ENCODE results near the gene B4GAT1. TPM values are rescaled to one million over a fixed set of nuclear protein-coding genes. Genes with fewer than 3 reads are reported as not detected.

The B4GAT1 gene
- polyA plus RNA-seq, 3 donors: 0.75 to 1.7 (median 1.7) TPM

DNA sequence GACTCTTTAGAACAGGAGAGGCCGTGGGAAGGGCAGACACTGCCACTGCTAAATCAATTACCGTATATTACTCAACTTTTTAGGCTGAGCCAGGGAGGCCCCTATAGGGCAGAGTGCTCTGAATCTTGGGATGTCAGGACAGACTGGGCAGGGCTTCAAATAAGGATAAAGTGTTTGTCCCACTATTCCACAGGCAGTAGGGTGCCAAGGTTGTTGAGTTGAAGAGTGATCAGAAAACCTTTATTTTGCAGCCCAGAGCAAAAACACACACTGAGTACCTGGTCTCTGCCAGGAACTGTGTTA is 1.6 kb upstream of the B4GAT1 start:
- Histone ChIP-seq H3K27me3 (ENCODE audit: control insufficient read depth in 2 of 2, insufficient read depth in 2 of 2, low read length in 2 of 2) (peaks cover 0 to 9% of the 10 kb centered on the region in 2 donors), H3K4me3 (replicated peaks in 1 of 3; ENCODE audit: low read depth in 2 of 3, low read length in 3 of 3) (no peak overlapping the region), H4K20me1 (ENCODE audit: insufficient read depth, low read length) (peaks cover 5% of the 10 kb centered on the region), H3K27ac (ENCODE audit: low read depth in 1 of 2, low read length in 2 of 2) (no peak overlapping the region), H3K9ac (ENCODE audit: insufficient read depth, low read length, poor library complexity, severe bottlenecking) (no peak overlapping the region), H3K9me3 (replicated peaks in 1 of 2; ENCODE audit: control insufficient read depth in 1 of 2, insufficient read depth in 1 of 2, low read length in 2 of 2) (no peaks in the 10 kb centered on the region), H3K4me1 (ENCODE audit: control insufficient read depth in 1 of 2, insufficient read depth in 2 of 2, low read length in 2 of 2) (peaks cover 27 to 28% of the 10 kb centered on the region in 2 donors), H3K36me3 (replicated peaks in 1 of 2; ENCODE audit: control insufficient read depth in 1 of 2, insufficient read depth in 2 of 2, low read length in 2 of 2) (no peaks in the 10 kb centered on the region), H3K79me2 (ENCODE audit: insufficient read depth, low read length) (peaks cover 8% of the 10 kb centered on the region), H3K4me2 (replicated peaks; ENCODE audit: extremely low read depth, low read length, poor library complexity, severe bottlenecking) (no peak overlapping the region), H2AFZ (ENCODE audit: insufficient read depth, low read depth, low read length, poor library complexity, severe bottlenecking) (no peak overlapping the region)
- Mint-ChIP-seq H3K9me3 (no peaks in the 10 kb centered on the region), H3K27ac (no peak overlapping the region), H3K36me3 (no peaks in the 10 kb centered on the region), H3K4me1 (peaks cover 22% of the 10 kb centered on the region), H3K27me3 (ENCODE audit: low read depth in 3 of 3) (peaks cover 5 to 22% (median 11%) of the 10 kb centered on the region in 3 donors), H3K4me3 (no peak overlapping the region)
- intact Hi-C loops (cut with micrococcal nuclease): no loop called here
- DNase-seq: no peak
- no CpG with 5 or more reads among the region's 2 CpGs for WGBS (ENCODE audit: insufficient coverage)
- TF ChIP-seq, protein P1, sequence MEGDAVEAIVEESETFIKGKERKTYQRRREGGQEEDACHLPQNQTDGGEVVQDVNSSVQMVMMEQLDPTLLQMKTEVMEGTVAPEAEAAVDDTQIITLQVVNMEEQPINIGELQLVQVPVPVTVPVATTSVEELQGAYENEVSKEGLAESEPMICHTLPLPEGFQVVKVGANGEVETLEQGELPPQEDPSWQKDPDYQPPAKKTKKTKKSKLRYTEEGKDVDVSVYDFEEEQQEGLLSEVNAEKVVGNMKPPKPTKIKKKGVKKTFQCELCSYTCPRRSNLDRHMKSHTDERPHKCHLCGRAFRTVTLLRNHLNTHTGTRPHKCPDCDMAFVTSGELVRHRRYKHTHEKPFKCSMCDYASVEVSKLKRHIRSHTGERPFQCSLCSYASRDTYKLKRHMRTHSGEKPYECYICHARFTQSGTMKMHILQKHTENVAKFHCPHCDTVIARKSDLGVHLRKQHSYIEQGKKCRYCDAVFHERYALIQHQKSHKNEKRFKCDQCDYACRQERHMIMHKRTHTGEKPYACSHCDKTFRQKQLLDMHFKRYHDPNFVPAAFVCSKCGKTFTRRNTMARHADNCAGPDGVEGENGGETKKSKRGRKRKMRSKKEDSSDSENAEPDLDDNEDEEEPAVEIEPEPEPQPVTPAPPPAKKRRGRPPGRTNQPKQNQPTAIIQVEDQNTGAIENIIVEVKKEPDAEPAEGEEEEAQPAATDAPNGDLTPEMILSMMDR (IDR thresholded peaks at IDR 0.05): no peak

DNA sequence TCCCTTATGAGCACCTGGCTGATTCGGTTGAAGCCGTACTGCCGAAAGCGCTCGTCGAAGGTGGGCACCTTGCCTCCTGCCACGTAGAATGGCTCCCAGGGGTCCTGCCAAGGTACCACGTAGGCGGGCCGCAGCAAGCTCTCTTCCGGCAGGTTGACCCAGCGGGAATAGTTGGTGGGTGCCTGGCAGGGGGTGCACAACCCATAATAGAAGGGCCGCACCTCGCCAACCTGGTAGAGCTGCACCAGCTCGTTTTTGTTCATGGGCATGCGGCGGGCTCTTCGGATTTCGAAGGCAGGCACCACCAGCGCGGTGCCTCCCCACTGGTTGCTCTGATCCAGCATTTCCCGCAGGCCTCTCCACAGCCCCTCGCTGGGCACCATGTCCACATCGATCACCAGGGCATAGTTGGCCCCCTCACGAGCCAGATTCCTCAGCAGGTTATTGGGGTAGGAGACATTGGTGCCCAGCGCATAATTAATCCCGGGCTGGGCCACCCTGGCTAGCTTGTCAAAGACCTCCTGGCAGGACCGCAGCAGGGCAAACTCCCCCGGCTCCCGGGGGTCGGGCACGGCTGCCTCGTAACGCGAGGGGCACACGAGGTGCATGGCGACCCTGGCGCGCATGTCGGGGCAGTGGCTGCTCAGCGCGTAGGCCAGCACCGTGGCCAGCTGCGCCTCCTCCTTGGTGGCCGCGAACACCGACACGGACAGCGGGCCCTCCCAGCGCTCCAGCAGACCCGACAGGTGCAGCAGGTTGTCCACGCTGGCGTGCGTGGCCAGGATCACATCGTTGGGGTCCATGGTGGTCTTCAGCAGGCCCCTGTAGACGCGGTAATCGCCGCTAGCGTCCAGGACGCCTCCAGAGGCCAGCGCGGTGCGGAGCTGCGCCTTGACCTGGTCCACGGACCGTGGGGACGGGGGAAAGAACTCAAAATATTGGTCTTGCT is 679 bp downstream of the B4GAT1 start:
- H3K27me3 ChIP-seq (ENCODE audit: control insufficient read depth in 2 of 2, insufficient read depth in 2 of 2, low read length in 2 of 2): peaks cover 0 to 9% of the 10 kb centered on the region in 2 donors
- no peak for DNase-seq
- TF ChIP-seq, protein P1 (IDR thresholded peaks at IDR 0.05): no peak
- peaks cover 14 to 16% of the 10 kb centered on the region in 2 donors for H3K36me3 Mint-ChIP-seq
- H3K27ac Mint-ChIP-seq: peak overlapping the region in 2 of 7 donors; percentile 20 to 62
- 32% methylated on average over 68 of the region's 68 CpGs for WGBS (ENCODE audit: insufficient coverage)
- H3K4me1 ChIP-seq (ENCODE audit: control insufficient read depth in 1 of 2, insufficient read depth in 2 of 2, low read length in 2 of 2): peaks cover 34 to 41% of the 10 kb centered on the region in 2 donors
- H3K36me3 ChIP-seq (replicated peaks in 1 of 2; ENCODE audit: control insufficient read depth in 1 of 2, insufficient read depth in 2 of 2, low read length in 2 of 2): peaks cover 5 to 20% of the 10 kb centered on the region in 2 donors
- H3K4me3 ChIP-seq (replicated peaks in 1 of 3; ENCODE audit: low read depth in 2 of 3, low read length in 3 of 3): peak overlapping the region; percentile 34 to 84 (median 64)
- peak overlapping the region; percentile 98 for H2AFZ ChIP-seq (ENCODE audit: insufficient read depth, low read depth, low read length, poor library complexity, severe bottlenecking)
- H3K27ac ChIP-seq (ENCODE audit: low read depth in 1 of 2, low read length in 2 of 2): no peak overlapping the region
- H3K9me3 ChIP-seq (replicated peaks in 1 of 2; ENCODE audit: control insufficient read depth in 1 of 2, insufficient read depth in 1 of 2, low read length in 2 of 2): no peaks in the 10 kb centered on the region
- peak overlapping the region; percentile 78 to 89 for H3K4me3 Mint-ChIP-seq
- intact Hi-C loops (cut with micrococcal nuclease): no loop called here
- H3K27me3 Mint-ChIP-seq (ENCODE audit: low read depth in 3 of 3): peaks cover 4 to 22% (median 11%) of the 10 kb centered on the region in 3 donors
- peaks cover 31% of the 10 kb centered on the region for H3K4me1 Mint-ChIP-seq
- no peaks in the 10 kb centered on the region for H3K9me3 Mint-ChIP-seq
- peaks cover 27% of the 10 kb centered on the region for H4K20me1 ChIP-seq (ENCODE audit: insufficient read depth, low read length)
- H3K9ac ChIP-seq (ENCODE audit: insufficient read depth, low read length, poor library complexity, severe bottlenecking): peak overlapping the region; percentile 60
- peaks cover 23% of the 10 kb centered on the region for H3K79me2 ChIP-seq (ENCODE audit: insufficient read depth, low read length)
- H3K4me2 ChIP-seq (replicated peaks; ENCODE audit: extremely low read depth, low read length, poor library complexity, severe bottlenecking): peak overlapping the region; percentile 99

All from CD14-positive monocyte (primary cell).